Ammon's horn (tissue), 1 donor: ENCODE data around the gene KNDC1.
"Not testable (repeated sequence)": the region's sequence is repeated elsewhere in the genome, so short reads cannot be mapped to it uniquely, and the experiment has no call there.

Source experiments
- DNase-seq: peaks from one replicate; pipeline ENCODE4 v3.0.0-alpha.2; 2016; ENCODE audit warnings: low spot score

KNDC1 gene

GRCh38 chr10:133161486-133162109 lies 1.6 kb downstream of the KNDC1 start:
- DNase-seq = no peak

GRCh38 chr10:133162178-133162909 lies 2.3 kb downstream of the KNDC1 start:
- peak; percentile 83 for DNase-seq

- peak; percentile 49 for DNase-seq
These were observed 3.2 kb downstream of the KNDC1 start for GRCh38 chr10:133162910-133163856.

- DNase-seq = no peak
These were observed 4.1 kb downstream of the KNDC1 start for GRCh38 chr10:133163889-133164815.

- DNase-seq = no peak
These were observed 5.0 kb downstream of the KNDC1 start for GRCh38 chr10:133164816-133165555.

- DNase-seq = no peak
These were observed 5.8 kb downstream of the KNDC1 start for GRCh38 chr10:133165556-133166503.

- no peak for DNase-seq
These were observed 6.4 kb downstream of the KNDC1 start for GRCh38 chr10:133166504-133166827.

GRCh38 chr10:133166828-133167692 lies 7.0 kb downstream of the KNDC1 start:
- peak; percentile 56 for DNase-seq

- DNase-seq = no peak
These were observed 7.9 kb downstream of the KNDC1 start for GRCh38 chr10:133167693-133168616.

GRCh38 chr10:133168617-133169031 lies 8.6 kb downstream of the KNDC1 start:
- no peak for DNase-seq

- no peak for DNase-seq
These were observed 9.3 kb downstream of the KNDC1 start for GRCh38 chr10:133169173-133169947.

GRCh38 chr10:133170092-133170491 lies 10.1 kb downstream of the KNDC1 start:
- no peak for DNase-seq

- DNase-seq = no peak
These were observed 14.0 kb downstream of the KNDC1 start for GRCh38 chr10:133173860-133174640.

GRCh38 chr10:133174689-133175263 lies 14.8 kb downstream of the KNDC1 start:
- DNase-seq = no peak

GRCh38 chr10:133175624-133176023 lies 15.6 kb downstream of the KNDC1 start:
- not testable (repeated sequence) for DNase-seq

GRCh38 chr10:133176546-133176945 lies 16.5 kb downstream of the KNDC1 start:
- no peak for DNase-seq
